HEK293 (cell line): ENCODE results near the gene R3HDM1.

Experiments used
- FEZF1 ChIP-seq: fragments of 450-650 bp; formaldehyde crosslinking; IDR thresholded peaks from 2 replicates; pipeline ENCODE4 v1.5.1; 2016; ENCODE audit warnings: missing biosample characterization, missing genetic modification characterization
- ZEB2 ChIP-seq: fragments of 450-650 bp; formaldehyde crosslinking; IDR thresholded peaks from 2 replicates; pipeline ENCODE4 v1.5.1; 2016; ENCODE audit warnings: missing biosample characterization, missing genetic modification characterization
- ZFP3 ChIP-seq: fragments of 450-650 bp; formaldehyde crosslinking; IDR thresholded peaks from 2 replicates; pipeline ENCODE4 v1.5.1; 2016; ENCODE audit warnings: low read depth, missing biosample characterization, missing genetic modification characterization
- ZNF138 ChIP-seq: fragments of 450-650 bp; formaldehyde crosslinking; IDR thresholded peaks from 2 replicates; pipeline ENCODE4 v1.5.1; 2016; ENCODE audit warnings: missing biosample characterization, missing genetic modification characterization, borderline replicate concordance
- ZNF214 ChIP-seq: fragments of 450-650 bp; formaldehyde crosslinking; IDR thresholded peaks from 2 replicates; pipeline ENCODE4 v1.5.1; 2017; ENCODE audit warnings: missing biosample characterization, mild to moderate bottlenecking, missing genetic modification characterization, borderline replicate concordance
- ZNF707 ChIP-seq: fragments of 450-650 bp; formaldehyde crosslinking; IDR thresholded peaks from 2 replicates; pipeline ENCODE4 v1.5.1; 2016; ENCODE audit warnings: missing biosample characterization, missing genetic modification characterization
- TF ChIP-seq, protein P1 (sequence below): fragments of 450-650 bp; formaldehyde crosslinking; IDR thresholded peaks from 2 replicates; pipeline ENCODE4 v1.5.1; 2016; ENCODE audit warnings: missing biosample characterization, missing genetic modification characterization
- TF ChIP-seq, protein P2 (sequence below): fragments of 450-650 bp; formaldehyde crosslinking; IDR thresholded peaks from 2 replicates; pipeline ENCODE4 v1.5.1; 2016; ENCODE audit warnings: missing biosample characterization, missing genetic modification characterization
- TF ChIP-seq, protein P3 (sequence below): fragments of 450-650 bp; IDR thresholded peaks from 2 replicates; pipeline ENCODE4 v1.5.1; 2018; ENCODE audit warnings: missing biosample characterization, mild to moderate bottlenecking, missing genetic modification characterization
- TF ChIP-seq, protein P4 (sequence below): fragments of 450-650 bp; formaldehyde crosslinking; IDR thresholded peaks from 2 replicates; pipeline ENCODE4 v1.5.1; 2016; ENCODE audit warnings: missing biosample characterization, missing genetic modification characterization

DNA sequence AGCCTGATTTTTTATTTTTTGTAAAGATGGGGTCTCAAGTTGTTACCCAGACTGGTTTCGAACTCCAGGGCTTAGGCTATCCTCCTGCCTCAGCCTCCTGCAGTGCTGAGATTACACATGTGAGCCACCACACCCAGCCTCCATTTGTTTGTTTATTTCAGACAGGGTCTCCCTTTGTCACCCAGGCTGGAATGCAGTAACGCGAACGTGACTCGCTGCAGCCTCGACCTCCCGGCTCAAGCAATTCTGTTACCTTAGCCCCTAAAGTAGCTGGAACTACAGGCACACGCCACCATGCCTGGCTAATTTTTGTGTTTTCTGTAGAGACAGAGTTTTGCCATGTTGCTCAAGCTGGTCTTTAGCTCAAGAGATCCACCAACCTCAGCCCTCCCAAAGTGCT lies 237.6 kb downstream of the R3HDM1 start:
- TF ChIP-seq, protein P1, sequence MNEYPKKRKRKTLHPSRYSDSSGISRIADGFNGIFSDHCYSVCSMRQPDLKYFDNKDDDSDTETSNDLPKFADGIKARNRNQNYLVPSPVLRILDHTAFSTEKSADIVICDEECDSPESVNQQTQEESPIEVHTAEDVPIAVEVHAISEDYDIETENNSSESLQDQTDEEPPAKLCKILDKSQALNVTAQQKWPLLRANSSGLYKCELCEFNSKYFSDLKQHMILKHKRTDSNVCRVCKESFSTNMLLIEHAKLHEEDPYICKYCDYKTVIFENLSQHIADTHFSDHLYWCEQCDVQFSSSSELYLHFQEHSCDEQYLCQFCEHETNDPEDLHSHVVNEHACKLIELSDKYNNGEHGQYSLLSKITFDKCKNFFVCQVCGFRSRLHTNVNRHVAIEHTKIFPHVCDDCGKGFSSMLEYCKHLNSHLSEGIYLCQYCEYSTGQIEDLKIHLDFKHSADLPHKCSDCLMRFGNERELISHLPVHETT (tag by site-specific recombination): no peak
- TF ChIP-seq, protein P2, sequence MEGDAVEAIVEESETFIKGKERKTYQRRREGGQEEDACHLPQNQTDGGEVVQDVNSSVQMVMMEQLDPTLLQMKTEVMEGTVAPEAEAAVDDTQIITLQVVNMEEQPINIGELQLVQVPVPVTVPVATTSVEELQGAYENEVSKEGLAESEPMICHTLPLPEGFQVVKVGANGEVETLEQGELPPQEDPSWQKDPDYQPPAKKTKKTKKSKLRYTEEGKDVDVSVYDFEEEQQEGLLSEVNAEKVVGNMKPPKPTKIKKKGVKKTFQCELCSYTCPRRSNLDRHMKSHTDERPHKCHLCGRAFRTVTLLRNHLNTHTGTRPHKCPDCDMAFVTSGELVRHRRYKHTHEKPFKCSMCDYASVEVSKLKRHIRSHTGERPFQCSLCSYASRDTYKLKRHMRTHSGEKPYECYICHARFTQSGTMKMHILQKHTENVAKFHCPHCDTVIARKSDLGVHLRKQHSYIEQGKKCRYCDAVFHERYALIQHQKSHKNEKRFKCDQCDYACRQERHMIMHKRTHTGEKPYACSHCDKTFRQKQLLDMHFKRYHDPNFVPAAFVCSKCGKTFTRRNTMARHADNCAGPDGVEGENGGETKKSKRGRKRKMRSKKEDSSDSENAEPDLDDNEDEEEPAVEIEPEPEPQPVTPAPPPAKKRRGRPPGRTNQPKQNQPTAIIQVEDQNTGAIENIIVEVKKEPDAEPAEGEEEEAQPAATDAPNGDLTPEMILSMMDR (tag by site-specific recombination): no peak
- TF ChIP-seq ZFP3 (tag by site-specific recombination): no peak
- TF ChIP-seq ZNF707 (tag by site-specific recombination): no peak
- no peak for TF ChIP-seq FEZF1 (tag by site-specific recombination)
- TF ChIP-seq ZNF138 (tag by site-specific recombination): no peak
- no peak for TF ChIP-seq ZNF214
- TF ChIP-seq, protein P3, sequence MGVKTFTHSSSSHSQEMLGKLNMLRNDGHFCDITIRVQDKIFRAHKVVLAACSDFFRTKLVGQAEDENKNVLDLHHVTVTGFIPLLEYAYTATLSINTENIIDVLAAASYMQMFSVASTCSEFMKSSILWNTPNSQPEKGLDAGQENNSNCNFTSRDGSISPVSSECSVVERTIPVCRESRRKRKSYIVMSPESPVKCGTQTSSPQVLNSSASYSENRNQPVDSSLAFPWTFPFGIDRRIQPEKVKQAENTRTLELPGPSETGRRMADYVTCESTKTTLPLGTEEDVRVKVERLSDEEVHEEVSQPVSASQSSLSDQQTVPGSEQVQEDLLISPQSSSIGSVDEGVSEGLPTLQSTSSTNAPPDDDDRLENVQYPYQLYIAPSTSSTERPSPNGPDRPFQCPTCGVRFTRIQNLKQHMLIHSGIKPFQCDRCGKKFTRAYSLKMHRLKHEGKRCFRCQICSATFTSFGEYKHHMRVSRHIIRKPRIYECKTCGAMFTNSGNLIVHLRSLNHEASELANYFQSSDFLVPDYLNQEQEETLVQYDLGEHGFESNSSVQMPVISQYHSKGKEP: no peak
- TF ChIP-seq, protein P4, sequence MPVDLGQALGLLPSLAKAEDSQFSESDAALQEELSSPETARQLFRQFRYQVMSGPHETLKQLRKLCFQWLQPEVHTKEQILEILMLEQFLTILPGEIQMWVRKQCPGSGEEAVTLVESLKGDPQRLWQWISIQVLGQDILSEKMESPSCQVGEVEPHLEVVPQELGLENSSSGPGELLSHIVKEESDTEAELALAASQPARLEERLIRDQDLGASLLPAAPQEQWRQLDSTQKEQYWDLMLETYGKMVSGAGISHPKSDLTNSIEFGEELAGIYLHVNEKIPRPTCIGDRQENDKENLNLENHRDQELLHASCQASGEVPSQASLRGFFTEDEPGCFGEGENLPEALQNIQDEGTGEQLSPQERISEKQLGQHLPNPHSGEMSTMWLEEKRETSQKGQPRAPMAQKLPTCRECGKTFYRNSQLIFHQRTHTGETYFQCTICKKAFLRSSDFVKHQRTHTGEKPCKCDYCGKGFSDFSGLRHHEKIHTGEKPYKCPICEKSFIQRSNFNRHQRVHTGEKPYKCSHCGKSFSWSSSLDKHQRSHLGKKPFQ: no peak
- no peak for TF ChIP-seq ZEB2 (tag by site-specific recombination)
